HS-27A (cell line): ENCODE data around the gene MRTFA.
"Not testable (repeated sequence)": the region's sequence is repeated elsewhere in the genome, so short reads cannot be mapped to it uniquely, and the experiment has no call there.

Experiments used
- DNase-seq: peaks from one replicate; pipeline ENCODE4 v3.0.0-alpha.2; 2012; ENCODE audit warnings: low read depth, missing footprints

MRTFA gene

GRCh38 chr22:40627612-40628011 lies 8.9 kb downstream of the MRTFA start:
- no peak for DNase-seq

DNA sequence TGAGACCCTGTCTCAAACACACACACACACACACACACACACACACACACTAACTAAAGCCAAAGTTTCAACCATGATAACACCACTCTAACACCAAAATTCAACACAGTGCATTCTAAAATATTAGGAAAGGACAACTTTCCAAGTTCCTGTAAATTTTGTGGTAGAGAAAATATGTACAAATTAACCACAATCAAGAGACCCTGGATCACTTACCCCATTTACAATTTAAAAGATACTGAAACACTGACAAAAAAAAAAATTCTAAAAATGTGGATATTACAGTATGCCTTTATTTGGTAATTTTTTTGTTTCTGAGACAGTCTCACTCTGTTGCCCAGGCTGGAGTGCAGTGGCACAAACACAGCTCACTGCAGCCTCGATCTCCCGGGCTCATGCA lies 9.7 kb downstream of the MRTFA start:
- DNase-seq = no peak

DNA sequence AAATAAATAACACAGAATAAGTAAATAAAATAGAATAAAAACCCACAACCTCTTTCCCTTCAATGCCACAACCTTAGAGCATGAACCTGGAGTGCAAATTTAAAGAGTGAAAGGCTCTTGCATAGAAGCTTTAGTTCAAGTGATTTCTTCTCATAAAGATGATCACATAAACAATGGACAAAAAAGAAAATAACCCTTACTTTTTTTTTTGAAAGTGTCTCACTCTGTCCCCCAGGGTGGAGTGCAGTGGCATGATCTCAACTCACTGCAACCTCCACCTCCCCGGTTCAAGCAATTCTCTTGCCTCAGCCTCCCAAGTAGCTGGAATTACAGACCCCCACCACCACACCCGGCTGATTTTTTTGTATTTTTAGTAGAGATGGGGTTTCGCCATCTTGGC lies 10.7 kb downstream of the MRTFA start:
- DNase-seq = not testable (repeated sequence)

- DNase-seq = not testable (repeated sequence)
Measured at GRCh38 chr22:40625281-40625680, 11.2 kb downstream of the MRTFA start.

GRCh38 chr22:40624770-40625169 lies 11.7 kb downstream of the MRTFA start:
- DNase-seq = no peak

DNA sequence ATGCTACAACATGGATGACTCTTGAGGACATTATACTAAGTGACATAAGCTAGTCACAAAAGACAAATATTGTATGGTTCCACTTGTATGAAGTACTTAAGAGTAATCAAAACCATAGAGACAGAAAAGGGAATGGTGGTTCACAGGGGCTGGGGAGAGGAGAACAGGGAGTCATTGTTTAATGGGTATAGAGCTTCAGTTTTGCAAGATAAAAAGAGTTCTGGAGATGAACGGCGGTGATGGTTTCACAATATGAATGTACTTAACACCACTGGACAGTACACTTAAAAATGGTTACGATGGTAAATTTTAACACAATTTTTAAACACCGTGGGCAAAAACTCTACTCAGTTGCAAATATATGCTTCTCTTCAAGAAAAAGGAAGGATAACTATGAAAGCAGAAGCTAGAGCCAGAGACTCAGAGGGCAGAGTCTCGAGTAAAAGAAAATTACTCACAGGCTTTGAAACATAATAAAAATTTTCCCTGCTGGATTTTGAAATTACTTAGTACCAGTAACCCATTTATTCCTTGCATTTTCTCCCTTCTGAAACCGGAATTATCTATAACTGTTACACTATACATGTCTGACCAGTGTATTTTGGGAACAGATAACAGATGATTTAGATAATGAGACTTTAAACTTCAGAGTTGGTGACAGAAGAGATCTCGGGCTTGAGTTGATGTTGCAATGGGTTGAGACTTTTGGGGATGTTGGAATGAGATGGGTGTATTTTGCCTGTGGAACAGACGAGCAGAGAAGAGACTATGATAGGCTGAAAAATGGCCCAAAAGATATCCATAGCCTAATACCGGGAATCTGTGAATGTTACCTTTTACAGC lies 15.0 kb downstream of the MRTFA start:
- no peak for DNase-seq

GRCh38 chr22:40620464-40621046 lies 16.0 kb downstream of the MRTFA start:
- DNase-seq = no peak

DNA sequence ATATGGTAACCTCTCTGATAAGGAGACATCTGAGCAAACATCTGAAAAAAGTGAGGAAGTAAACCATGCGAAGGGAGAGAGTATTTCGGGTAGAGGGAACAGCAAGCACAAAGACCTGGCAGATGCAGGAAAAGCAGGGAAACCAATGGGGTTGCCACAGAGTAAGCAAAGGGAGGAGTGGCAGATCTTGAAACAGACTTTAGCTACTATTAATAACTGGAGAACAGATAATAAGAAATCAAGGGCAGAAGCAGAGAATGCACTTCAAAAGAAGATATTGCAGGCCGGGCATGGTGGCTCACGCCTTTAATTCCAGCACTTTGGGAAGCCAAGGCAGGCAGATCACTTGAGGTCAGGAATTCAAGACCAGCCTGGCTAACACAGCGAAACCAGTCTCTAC lies 18.1 kb downstream of the MRTFA start:
- no peak for DNase-seq

DNA sequence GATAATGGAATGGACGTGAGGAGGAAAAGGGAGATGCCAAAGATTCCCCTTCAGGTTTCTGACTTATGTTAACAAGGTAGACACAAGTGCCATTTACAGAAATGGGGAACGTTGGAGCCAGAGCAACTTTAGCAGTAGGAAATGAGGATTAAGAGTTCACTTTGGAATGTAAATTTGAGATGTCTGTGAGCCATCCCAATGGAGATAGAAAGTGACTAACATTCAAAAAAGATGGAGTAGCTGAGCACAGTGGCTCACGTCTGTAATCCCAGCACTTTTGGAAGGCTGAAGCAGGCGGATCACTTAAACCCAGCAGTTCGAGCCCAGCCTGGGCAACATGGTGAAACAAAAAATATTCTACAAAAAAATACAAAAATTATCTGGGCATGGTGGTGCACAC lies 19.9 kb downstream of the MRTFA start:
- DNase-seq = no peak

- no peak for DNase-seq
Measured at GRCh38 chr22:40613067-40613466, 23.5 kb downstream of the MRTFA start.

DNA sequence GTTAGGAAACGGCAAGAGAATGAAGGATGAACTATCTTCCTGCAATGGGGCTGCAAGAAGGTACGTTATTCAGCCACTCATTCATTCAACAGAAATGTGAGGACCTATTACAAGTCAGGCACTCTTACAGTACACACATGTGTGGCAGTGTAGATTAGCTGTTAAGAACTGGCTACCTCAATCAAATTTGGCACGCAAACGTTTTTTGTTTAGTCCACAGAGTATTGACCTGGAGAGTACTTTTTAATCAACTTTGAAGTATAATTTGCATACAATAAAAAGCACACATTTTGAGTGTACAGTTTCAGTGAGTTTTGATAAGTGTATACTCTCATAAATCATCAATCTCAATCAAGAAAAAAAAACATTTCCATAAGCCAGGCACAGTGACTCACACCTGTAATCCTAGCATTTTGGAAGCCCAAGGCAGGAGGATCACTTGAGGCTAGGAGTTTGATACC lies 24.2 kb downstream of the MRTFA start:
- DNase-seq = no peak

DNA sequence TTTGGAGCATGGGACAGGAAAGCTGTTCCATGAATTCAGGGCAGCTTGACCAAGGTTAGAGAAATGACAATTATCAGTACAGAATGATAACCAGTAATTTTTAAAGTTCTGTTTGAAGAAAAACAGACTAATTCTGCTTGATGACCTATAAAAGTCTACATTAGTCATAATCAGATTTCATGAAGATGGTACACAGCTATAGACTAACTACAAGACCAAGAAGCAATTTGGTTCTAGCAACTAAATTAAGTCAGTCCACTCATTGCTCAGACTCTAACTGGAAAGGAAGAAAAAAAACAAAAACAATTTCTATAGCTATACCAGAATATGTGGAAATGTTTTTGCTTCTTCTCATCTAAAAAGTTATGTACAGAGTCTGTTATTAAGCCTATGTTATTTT lies 24.9 kb downstream of the MRTFA start:
- DNase-seq = no peak

DNA sequence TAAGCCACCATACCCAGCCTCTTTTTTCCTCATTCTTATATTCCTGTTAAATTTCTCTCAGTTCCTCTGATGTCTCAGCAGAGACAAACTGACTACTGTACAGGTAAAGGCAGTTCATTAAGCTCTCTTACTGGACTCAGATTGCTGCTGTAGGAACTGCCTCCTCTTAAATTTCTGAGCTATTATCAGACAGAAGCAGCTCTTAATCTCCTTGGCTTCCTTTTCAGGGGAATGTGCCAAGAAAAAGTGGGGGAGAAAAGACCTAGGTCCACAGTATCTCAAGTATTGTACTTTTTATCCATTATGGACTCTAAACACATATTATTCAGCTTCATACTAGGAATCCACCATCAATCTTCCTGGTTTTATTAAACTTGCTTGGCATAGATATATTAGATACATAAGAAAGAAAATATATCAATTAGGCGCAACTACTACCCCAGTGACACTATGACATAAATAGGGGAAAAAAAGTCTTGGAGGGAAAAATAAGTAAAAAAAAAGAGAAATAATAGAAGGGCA lies 26.1 kb downstream of the MRTFA start:
- no peak for DNase-seq

DNA sequence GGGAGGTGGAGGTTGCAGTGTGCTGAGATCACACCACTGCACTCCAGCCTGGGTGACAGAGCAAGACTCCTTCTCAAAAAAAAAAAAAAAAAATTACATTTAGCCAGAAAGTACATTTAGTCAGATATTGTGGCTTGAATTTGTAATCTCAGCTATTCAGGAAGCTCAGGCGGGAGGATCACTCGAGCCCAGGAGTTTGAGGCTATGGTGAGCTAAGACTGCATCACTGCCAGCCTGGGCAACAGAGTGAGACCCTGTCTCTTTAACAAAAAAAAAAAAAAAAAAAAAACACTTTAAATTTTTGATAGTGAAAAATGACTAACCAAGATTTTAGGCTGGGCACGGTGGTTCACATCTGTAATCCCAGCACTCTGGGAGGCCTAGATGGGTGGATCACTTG lies 27.3 kb downstream of the MRTFA start:
- DNase-seq = no peak

DNA sequence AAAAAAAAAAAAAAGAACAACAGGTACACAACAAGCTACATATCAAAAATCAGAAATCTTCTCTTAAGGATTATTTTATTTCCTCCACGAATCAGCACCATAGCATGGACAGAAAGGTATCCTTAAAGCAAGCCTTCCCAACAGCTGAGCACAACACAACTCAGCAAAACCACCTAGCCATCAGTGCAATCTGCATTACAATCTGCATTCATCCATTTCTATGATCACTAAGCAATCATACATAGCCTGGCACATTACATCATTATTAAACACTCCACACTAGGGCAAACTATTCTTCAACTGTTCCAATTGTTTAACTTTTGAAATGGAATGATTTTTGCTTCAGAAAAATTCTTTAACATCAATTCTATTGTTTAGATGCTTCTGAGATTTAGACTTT lies 29.0 kb downstream of the MRTFA start:
- DNase-seq = no peak

GRCh38 chr22:40606306-40606705 lies 30.2 kb downstream of the MRTFA start:
- DNase-seq = no peak

DNA sequence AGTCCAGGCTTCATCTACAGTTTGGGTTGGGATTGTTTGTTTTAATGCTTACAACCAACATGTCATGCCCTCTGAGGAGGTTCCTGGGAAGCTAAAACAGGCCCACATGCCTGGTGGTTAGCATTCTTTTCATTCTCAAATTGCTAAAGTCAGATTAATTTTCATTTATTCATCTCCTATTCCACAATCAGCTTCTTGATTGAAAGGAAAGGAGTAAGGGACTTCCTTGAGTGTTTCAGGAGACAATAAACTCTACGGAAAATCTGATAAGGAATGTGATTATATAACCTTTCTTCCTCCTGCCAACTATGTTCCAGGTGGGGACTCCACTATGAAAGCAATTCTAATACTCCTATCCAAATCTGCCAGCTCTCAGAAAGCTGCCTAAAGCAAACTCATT lies 30.8 kb downstream of the MRTFA start:
- DNase-seq = no peak

- DNase-seq = no peak
Measured at GRCh38 chr22:40603088-40603605, 33.4 kb downstream of the MRTFA start.

- no peak for DNase-seq
Measured at GRCh38 chr22:40602231-40602630, 34.3 kb downstream of the MRTFA start.

DNA sequence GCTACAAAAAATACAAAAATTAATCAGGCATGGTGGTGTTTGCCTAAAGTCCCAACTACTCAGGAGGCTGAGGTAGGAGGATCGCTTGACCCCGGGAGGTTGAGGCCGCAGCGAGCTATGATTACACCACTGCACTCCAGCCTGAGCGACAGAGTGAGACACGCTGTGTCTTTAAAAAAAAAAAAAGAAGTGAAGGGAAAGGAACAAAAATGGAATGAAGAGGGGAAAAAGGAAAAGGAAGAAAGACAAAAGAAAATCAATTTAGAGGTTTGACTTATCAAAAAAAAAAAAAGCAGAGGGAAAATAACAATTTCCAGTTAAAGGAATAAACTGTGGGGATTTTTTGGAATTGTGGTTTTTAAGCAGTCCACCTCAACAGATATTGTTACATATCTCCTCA lies 36.8 kb downstream of the MRTFA start:
- no peak for DNase-seq

DNA sequence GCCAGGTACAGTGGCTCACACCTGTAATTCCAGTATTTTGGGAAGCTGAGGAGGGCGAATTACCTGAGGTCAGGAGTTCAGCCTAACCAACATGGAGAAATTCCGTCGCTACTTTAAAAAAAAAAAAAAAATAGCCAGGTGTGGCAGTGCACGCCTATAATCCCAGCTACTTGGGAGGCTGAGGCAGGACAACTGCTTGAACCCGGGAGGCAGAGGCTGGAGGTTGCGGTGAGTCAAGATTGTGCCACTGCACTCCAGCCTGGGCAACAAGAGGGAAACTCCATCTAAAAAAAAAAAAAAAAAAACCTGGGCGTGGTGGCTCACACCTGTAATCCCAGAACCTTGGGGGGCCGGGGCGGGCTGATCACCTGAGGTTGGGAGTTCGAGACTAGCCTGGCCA lies 37.8 kb downstream of the MRTFA start:
- DNase-seq = not testable (repeated sequence)

DNA sequence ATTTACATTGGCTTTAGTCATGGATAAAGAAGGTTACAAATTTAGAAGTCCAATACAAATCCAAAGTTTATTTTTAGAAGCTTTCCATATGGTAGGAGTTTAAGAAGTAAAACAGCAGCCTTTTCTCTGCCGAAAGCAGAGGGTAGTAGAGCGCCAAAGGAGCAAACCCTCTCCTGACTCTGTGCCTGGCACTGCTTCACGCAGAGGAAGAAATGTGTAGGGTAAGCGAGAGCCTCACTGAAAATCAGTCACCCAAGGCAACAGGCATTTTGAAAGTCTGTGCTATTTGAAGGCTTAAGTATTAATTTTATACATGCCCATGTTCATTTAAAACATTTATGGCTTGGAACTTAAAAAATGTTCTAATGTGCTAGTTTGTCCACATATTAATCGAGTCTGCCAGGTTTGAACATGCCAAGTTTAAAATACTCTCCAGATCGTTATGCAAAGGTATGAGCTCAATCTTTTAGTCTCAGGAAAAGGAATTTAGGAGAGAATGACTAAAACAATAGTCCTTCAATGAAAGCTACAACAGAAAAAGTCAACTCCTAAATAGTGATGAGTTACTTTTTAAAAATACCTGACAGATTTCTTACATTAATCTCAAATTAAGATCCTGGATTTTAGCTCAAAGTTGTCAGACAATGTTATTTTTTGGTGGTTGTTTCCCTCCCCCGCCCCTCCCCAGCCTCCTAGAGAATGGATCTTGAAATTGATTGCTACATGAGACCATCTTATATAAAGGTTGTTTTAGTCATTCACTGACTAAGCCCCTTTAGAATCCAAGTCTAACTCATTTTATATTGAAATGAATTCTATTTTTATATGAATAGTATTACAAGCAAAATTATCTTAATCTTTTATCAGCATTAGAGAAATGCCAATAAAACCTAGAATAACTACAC lies 38.7 kb downstream of the MRTFA start:
- DNase-seq = no peak
